GM21825 (cell line): ENCODE results near the gene C10orf71.

Experiments
- ATAC-seq: cut with Tn5 transposase; IDR thresholded peaks from one replicate; pipeline ENCODE4 v1.9.1; 2021; ENCODE audit warnings: mild to moderate bottlenecking, moderate library complexity; ENCODE audit not compliant: unreplicated experiment

Gene C10orf71

GRCh38 chr10:49330127-49330665 is 31.2 kb downstream of the C10orf71 start:
- no peak for ATAC-seq

- no peak for ATAC-seq
Observed at GRCh38 chr10:49331431-49331830, 32.5 kb downstream of the C10orf71 start.

GRCh38 chr10:49332333-49332732 is 33.4 kb downstream of the C10orf71 start:
- ATAC-seq = no peak

GRCh38 chr10:49332768-49333167 is 33.8 kb downstream of the C10orf71 start:
- no peak for ATAC-seq

- no peak for ATAC-seq
Observed at GRCh38 chr10:49333192-49333591, 34.2 kb downstream of the C10orf71 start.

- ATAC-seq = no peak
Observed at GRCh38 chr10:49334964-49335363, 36.0 kb downstream of the C10orf71 start.

GRCh38 chr10:49335364-49335972 is 36.5 kb downstream of the C10orf71 start:
- ATAC-seq = no peak

- no peak for ATAC-seq
Observed at GRCh38 chr10:49338604-49339003, 39.6 kb downstream of the C10orf71 start.

- ATAC-seq = no peak
Observed at GRCh38 chr10:49344840-49345239, 45.9 kb downstream of the C10orf71 start.

GRCh38 chr10:49347342-49347741 is 48.4 kb downstream of the C10orf71 start:
- no peak for ATAC-seq

- no peak for ATAC-seq
Observed at GRCh38 chr10:49347827-49348226, 48.9 kb downstream of the C10orf71 start.

GRCh38 chr10:49348593-49348992 is 49.6 kb downstream of the C10orf71 start:
- ATAC-seq = no peak

- ATAC-seq = no peak
Observed at GRCh38 chr10:49349390-49349789, 50.4 kb downstream of the C10orf71 start.

- ATAC-seq = no peak
Observed at GRCh38 chr10:49350138-49350537, 51.2 kb downstream of the C10orf71 start.

GRCh38 chr10:49350846-49351532 is 52.0 kb downstream of the C10orf71 start:
- ATAC-seq = no peak

GRCh38 chr10:49351669-49352068 is 52.7 kb downstream of the C10orf71 start:
- no peak for ATAC-seq

- no peak for ATAC-seq
Observed at GRCh38 chr10:49352323-49352722, 53.4 kb downstream of the C10orf71 start.

GRCh38 chr10:49353026-49353894 is 54.3 kb downstream of the C10orf71 start:
- no peak for ATAC-seq

- ATAC-seq = no peak
Observed at GRCh38 chr10:49353895-49354566, 55.1 kb downstream of the C10orf71 start.

- no peak for ATAC-seq
Observed at GRCh38 chr10:49354593-49354992, 55.6 kb downstream of the C10orf71 start.

GRCh38 chr10:49355221-49355620 is 56.3 kb downstream of the C10orf71 start:
- no peak for ATAC-seq
